Stimulated activated CD8-positive, alpha-beta memory T cell treated with anti-CD3 and anti-CD28 coated beads, Interleukin-4, amount 100 ng/mL, for 24 hours (primary cell): Measurements from ENCODE around the gene RBM3.
"Not testable (repeated sequence)": the region's sequence is repeated elsewhere in the genome, so short reads cannot be mapped to it uniquely, and the experiment has no call there.

Source experiments
- DNase-seq: peaks from one replicate; pipeline ENCODE4 v3.0.0-alpha.2; 2020; ENCODE audit warnings: low read depth

RBM3 gene

DNA sequence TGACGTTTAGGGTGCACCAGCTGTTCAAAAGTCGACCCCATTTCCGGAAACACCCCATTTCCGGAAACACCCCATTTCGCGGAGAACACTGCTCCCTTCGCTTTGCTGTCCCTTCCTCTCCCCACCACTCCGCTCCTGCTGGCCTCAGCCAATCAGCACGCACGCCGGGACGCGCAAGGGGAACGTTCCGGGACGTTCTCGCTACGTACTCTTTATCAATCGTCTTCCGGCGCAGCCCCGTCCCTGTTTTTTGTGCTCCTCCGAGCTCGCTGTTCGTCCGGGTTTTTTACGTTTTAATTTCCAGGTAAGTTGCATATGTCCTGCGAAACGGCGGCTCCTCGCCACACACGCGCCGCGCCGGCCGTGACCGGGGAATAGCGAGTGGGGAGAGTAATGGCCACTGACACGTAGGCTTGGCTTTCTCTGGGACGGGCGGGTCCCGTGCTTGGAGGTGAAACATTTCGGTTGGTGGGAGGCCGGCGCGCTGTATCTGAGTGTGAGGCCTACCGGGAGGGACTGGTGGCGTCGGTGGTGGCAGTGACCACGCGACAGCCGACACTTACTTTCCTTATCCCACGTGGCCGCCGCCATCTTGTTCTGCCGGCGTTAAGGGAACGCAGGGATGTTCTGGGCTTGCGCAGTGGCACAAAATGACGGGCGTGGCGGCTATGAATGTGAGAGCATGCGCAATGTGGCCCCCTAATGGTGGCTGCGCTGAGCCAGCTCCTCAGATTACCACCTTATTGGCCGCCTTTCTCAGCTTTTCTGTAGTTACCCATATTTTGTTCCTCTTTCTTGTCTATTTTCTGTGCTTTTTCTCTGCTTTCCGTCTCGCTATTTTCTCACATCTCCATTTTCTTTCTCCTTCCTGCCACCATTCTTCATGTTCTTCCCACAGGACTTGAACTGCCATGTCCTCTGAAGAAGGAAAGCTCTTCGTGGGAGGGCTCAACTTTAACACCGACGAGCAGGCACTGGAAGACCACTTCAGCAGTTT lies at the start of gene RBM3:
RBM3 (plus strand) TSS at position 215 of the 997 bp plus-strand sequence; CDS start at position 912, 697 bp downstream.
- DNase-seq: peak; percentile 85

DNA sequence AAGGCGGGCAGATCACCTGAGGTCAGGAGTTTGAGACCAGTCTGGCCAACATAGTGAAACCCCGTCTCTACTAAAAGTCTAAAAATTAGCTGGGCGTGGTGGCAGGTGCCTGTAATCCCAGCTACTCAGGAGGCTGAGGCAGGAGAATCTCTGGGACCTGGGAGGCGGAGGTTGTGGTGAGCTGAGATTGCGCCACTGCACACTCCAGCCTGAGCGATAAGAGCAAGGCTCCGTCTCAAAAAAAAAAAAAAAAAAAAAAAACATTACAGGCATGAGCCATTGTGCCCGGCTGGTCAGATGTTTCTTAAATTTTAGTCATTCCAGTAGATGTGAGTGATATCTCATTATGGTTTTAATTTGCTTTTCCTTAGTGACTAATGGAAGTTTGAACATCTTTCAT lies 48.4 kb upstream of the RBM3 start:
- not testable (repeated sequence) for DNase-seq

DNA sequence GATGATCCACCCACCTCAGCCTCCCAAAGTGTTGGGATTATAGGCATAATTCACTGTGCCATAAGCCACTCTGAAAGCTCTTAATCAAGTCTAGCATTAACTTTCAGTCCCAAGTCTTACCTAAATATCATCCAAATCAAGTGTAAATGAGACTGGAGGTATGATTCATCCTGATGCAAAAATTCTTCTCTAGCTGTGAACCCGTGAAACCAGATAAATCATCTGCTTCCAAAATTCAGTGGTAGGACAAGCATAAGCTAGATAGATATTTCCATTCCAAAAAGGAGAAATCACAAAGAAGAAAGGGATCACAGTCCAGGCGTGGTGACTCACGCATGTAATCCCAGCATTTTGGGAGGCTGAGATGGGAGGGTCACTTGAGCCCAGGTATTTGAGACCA lies 43.5 kb upstream of the RBM3 start:
- no peak for DNase-seq

DNA sequence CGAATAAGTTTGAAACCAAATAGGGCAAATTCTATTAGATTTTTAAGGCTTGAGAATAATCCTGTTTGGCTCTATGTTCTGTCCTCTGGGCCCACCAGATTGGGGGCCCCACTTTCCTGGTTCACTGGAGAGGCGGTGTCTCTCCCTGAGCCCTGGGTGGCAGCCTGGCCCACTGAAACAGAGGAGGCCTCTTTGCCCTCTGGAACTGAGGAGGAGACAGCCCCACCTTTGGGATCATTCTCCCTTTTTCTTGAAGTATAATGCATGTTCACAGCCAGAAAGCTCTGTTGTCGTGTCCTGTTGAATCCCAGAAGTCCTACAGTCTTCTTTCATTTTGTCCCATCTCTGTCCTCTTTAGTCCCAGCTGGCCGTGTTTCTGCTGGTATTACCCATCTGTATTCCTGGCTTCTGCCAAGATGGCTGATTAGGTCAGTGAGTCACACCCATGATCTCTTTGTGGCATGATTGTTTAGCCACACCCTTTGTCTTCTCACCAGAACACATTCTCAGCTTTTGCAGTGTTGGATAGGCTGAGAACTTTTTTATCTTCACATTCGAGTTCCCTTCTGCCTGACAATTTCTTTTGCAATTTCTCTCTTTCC lies 42.8 kb upstream of the RBM3 start:
- DNase-seq: no peak

DNA sequence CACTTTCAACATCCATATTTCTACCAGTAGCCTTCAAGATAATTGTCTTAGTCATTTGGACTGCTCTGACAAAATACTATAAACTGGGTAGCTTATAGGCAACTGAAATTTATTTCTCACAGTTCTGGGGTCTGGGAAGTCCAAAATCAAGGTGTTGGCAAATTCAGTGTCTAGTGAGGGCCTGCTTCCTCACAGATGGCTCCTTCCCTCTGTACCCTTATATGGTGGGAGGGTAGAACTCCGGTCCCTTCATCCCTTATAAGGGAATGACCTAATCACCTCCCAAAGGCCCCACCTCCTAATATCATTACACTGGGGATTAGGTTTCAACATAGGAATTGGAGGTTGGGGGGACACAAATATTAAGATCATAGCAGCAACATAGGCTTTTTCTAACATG lies 42.1 kb upstream of the RBM3 start:
- no peak for DNase-seq

DNA sequence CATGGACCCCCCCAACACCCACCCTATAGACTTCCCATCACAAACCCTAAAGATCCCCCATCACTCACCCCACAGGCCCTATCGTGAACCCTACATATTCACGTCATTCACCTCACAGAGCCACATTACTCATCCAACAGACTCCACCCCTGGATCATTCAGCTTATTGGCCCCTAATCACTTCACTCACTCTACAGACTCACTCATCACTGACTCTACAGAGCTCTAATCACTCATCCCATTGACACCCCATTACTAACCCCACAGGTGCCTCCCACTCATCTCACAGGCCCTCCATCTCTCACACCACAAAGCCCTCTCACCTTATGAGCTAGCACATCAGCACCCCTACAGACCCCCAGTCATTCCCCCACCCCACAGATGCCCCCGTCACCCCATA lies 41.1 kb upstream of the RBM3 start:
- no peak for DNase-seq

DNA sequence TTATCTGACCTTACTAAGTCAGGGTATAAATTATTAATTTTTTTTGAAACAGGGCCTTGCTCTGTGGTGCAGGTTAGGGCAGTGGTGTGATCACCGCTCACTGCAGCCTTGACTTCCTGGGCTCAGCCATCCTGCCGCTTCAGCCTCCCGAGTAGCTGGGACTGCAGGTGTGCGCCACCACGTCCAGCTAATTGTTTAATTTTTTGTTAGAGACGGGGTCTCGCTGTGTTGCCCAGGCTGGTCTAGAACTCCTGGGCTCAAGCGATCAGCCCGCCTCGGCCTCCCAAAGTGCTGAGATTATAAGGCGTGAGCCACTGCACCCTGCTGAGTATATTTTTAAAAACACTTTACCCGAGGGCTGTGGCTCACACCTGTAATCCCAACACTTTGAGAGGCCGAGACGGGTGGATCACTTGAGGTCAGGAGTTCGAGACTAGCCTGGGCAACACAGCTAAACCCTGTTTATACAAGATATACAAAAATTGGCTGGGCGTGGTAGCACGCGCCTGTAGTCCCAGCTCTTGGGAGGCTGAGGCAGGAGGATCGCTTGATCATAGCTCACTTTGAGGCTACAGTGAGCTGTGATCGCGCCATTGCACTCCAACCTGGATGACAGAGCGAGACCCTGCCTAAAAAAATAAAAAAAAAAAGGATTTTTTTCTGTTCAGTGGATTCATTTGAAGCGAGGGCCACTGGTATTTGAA lies 35.5 kb upstream of the RBM3 start:
- DNase-seq: no peak

DNA sequence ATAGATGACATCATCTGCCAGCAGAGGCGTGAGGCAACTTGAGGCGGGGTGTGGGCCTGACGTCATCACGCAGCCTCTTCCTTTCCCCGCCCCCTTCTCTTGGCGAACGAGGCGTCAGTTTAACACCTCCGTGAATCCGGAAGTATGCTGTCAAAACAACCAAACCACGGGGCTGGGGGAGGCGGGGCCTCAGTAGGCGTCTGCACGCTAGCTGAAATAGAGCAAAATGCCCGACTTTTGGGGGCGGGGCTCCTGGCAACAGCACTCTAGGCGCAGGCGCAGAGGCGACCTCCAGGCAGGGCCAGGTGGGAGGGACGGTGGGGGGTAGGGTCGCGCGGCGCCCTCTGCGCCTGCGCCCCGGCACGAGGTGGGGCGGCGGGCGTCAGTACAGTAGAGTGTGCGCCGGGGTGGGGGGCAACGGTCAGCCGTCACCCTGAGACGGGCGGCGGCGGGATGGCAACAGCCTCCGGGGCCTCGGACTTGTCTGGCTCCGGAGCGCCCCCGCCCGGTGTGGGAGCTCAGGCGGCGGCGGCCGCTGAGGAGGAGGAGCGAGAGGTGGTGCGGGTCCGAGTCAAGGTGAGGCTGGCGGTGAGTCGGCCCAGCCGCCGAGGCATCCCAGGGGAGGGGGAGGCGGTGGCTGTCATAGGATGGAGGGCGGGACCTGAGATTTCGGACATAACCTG lies 34.8 kb upstream of the RBM3 start, which contains the start of gene TBC1D25:
TBC1D25 (plus strand) TSS at position 370 of the 683 bp plus-strand sequence; CDS start at position 454, 84 bp downstream.
- DNase-seq: peak; percentile 92

DNA sequence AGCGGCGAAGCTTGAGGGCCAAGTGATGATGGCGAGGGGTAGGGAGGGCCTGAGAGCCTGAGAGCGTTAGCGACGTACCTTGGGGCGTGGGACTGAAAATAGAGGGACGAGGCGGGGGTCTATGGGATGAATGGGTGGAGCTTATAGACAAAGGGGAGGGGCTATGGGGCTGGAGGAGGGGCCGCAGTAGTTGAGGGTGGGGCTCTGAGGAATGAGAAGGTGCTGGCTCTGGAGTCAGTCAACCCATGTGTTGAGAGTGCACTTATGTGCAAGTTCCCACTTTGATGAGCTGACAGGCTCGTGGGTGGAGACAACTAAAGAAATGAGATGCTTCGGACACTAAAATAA lies 34.3 kb upstream of the RBM3 start:
- no peak for DNase-seq

DNA sequence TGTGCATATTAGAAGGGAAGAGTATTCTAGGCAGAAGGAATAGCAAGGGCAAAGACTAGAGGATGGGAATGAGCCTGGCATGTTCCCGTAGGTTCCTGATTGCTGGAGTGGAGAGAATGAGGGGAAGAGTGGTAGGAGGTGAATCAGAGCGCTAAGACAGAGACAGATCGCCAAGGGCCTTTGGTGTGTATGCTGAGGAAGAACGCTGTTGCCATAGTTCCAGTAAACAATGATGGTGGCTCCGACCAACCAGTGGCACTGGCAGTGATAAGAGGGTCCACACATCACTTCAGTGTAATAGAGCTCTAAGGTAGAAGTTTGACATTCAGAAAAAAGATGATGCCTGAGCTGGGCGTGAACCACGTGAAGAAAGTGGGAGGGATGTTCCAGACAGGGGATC lies 33.8 kb upstream of the RBM3 start:
- DNase-seq: no peak

DNA sequence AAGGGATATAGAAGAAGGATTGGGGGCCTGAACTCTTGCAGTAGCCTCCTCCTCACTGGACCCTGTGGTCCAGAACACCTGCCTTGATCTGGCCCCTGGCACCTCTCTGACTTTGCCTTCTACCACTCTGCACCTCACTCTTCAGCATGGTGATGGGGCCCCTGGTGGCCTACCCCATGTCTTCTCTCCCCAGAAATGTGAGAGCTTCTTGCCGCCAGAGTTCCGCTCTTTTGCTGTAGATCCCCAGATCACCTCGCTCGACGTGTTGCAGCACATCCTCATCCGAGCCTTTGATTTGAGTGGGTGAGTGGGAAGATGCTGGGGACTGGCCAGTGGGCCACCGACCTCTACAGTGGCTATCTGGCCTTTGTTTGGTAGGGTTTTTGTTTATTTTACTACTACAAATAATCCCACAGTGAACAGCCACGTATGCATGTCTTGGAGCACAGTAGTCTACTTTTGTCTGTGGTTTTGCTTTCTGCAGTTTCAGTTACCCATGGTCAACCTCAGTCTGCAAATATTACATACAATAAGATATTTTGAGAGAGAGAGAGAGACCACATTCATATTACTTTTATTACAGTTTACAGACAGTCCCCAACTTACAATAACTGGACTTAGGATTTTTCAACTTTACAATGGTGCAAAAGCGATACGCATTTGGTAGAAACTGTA lies 33.0 kb upstream of the RBM3 start:
- DNase-seq: no peak

DNA sequence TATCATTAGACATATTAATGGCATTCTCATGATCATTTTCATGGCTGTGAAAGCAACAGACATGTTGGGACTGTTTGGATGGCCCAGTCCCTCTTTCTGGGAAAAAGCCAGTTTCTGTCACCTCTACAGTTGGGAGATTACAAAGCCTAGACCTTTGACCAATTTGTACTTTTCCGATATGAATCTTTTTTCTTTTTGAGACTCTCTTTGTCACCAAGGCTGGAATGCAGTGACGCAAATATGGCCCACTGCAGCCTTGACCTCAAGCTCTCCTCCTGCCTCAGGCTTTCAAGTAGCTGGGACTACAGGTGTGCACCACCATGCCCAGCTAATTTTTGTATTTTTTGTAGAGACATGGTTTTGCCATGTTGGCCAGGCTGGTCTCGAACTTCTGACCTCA lies 25.4 kb upstream of the RBM3 start:
- no peak for DNase-seq

DNA sequence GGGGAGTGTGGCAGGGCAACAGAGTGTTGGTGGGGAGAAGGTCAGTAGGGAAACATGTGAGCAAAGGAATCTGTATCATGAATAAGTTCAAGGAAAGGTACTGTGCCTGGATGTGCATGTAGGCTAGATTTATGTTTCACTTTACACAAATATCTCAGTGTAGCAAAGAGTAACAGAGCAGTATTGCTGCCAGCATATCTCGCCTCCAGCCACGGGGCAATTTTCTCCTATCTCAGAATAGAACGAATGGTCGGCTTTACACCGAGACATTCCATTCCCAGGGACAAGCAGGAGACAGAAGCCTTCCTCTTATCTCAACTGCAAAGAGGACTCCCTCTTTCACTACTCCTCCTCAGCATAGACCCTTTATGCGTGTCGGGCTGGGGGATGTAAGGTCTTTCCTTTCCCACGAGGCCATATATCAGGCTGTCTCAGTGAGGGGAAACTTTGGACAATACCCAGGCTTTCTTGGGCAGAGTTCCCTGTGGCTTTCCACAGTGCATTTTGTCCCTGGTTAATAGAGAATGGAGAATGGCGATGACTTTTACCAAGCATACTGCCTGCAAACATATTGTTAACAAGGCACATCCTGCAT lies 18.5 kb upstream of the RBM3 start:
- not testable (repeated sequence) for DNase-seq

DNA sequence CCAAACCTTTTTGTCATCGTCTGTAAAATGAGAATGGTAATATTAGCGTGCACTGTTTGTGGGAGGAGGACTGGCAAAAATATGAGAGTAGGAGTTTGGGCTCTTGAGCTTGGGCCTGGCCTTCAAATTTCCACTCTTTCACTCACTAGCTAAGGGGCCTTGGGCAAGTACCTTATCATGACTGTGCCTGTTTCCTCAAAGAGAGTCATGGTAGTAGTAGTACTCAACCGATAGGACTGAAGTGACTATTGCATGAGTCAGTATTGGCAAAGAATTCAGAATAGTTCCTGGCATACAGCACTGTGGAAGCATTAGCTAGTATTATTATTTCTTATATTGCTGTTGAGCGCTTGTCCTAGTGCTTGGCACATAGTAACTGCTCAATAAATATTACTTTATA lies 16.0 kb upstream of the RBM3 start:
- no peak for DNase-seq

DNA sequence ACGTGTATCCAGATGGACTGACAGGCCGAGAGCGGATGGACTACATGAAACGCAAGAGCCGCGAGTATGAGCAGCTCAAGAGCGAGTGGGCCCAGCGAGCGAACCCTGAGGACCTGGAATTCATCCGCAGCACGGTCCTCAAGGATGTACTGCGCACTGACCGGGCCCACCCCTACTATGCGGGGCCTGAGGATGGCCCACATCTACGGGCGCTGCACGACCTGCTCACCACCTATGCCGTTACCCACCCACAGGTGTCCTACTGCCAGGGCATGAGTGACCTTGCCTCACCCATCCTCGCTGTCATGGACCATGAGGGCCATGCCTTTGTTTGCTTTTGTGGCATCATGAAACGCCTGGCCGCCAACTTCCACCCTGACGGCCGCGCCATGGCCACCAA lies 14.6 kb upstream of the RBM3 start:
- no peak for DNase-seq

DNA sequence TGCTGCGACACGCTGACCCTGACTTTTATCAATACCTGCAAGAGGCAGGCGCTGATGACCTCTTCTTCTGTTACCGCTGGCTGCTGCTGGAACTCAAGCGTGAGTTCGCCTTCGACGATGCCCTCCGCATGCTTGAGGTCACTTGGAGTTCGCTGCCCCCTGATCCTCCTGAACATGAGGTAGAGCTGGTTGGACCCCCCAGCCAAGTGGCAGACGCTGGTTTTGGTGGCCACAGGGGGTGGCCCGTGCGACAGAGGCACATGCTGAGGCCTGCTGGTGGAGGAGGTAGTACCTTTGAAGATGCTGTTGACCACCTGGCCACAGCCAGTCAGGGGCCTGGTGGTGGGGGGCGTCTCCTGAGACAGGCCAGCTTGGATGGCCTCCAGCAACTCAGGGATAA lies 14.2 kb upstream of the RBM3 start:
- DNase-seq: no peak

DNA sequence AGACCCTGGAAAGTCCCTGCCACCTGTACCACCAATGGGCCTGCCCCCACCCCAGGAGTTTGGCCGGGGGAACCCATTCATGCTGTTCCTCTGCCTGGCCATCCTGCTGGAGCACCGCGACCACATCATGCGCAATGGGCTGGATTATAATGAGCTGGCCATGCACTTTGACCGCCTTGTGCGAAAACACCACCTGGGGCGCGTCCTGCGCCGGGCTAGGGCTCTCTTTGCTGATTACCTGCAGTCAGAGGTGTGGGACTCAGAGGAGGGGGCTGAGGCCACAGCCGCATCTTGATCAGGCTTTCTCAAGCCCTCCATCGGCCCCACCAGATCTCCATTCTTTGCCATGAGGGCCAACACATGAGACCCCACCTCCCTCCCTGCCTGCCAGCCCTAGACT lies 13.6 kb upstream of the RBM3 start:
- no peak for DNase-seq

DNA sequence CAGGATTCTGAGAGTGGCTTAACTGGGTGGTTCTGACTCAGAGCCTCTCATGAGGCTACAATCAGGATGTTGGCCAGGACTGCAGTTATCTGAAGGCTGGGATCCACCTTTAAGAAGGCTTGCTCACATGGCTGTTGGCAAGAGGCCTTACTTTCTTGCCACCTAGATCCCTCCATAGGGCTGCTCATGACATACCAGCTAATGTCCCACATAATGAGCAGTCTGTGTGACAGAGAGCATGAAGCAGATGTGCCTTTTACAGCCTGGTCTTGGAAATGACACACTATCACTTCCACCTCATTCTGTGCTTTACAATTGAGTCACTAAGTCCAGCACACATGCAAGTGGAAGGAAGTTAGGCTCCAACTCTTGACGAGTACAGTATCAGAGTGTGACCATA lies 4.3 kb upstream of the RBM3 start:
- no peak for DNase-seq

DNA sequence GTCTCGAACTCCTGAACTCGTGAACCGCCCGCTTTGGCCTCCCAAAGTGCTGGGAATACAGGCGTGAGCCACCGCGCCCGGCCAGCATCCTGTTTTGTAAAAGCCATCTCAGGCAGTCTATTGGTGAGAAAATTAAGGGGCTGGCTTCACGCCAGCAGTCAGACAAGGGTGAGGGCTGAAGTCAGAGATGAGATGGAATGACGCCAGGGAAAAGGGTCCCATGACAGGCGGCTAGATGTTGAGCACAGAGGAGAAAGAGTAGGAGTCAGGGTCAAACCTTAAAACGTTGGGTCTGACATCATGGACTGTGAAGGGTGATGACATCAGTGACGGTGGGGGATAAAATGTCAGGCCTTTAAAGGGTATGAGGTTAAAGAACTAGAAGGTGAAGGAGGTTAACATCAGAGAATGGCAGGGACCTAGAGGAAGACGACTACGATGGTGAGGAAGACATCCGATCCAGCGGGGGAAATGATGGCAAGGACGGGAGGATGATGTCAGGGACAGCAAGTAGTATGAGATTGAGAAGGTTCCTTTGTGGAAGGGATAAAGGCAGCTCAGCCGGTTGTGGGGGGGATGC lies 504 bp upstream of the RBM3 start:
- DNase-seq: no peak

DNA sequence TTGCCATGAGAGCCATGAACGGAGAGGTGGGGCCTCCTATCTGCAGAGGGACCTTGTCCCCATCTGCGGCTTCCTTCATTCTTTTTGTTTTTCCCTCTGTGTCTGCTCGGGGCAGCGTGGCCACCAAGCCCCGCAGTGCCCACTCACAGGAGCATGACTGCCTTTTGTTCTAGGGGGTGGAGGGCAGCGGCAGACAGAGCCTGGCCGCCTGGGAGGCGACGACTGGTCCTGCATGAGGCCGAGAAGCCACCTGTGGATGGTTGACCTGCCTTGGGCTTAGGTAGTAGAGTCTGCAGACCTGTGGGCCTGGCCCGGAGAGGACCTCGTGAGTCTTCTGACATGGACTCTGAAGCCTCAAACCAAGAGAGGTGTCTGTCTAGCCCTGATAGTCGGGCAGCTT lies 1.4 kb downstream of the RBM3 start:
- DNase-seq: no peak

DNA sequence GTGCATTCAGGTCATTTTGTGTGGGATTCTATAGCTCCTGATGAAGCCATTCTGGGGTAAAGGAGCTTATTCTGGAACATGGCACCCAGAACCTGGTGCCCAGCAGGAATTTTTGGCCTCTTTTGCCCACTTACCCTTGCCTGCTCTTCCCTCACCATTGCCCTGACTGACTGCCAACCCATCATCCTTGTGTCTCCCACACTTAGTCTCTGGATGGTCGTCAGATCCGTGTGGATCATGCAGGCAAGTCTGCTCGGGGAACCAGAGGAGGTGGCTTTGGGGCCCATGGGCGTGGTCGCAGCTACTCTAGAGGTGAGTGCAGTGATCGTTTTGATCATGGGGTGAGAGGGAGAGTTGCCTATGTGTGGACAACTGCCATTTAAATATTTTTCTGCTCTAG lies 1.8 kb downstream of the RBM3 start:
- DNase-seq: no peak
